ENCODE data around the gene ATP5ME. TPM values are rescaled to one million over a fixed set of nuclear protein-coding genes. Genes with fewer than 3 reads are reported as not detected.

The ATP5ME gene
- total and polyA plus RNA-seq, 2 donors from 2014 or later = 248 to 1,928 TPM

- Histone ChIP-seq H3K4me3 (ENCODE audit: low read length in 3 of 3) (no peak overlapping the region), H3K9me3 (ENCODE audit: control insufficient read depth in 2 of 3, insufficient read depth in 1 of 3, low read length in 3 of 3) (no peaks in the 10 kb centered on the region), H3K36me3 (ENCODE audit: control insufficient read depth in 2 of 3, insufficient read depth in 3 of 3, low read length in 3 of 3) (no peaks in the 10 kb centered on the region), H3K27ac (ENCODE audit: low read depth in 2 of 2, low read length in 2 of 2) (no peak overlapping the region), H3K9ac (ENCODE audit: low read length in 3 of 3) (no peak overlapping the region), H3K4me1 (ENCODE audit: control insufficient read depth in 2 of 3, insufficient read depth in 2 of 3, low read depth in 1 of 3, low read length in 3 of 3) (no peaks in the 10 kb centered on the region), H3K27me3 (ENCODE audit: control insufficient read depth, insufficient read depth, low read length) (no peaks in the 10 kb centered on the region)
- FAIRE-seq (no peak), DNase-seq (peak in 4 of 5 donors; percentile 50 to 68 (median 66))
- intact Hi-C loops (cut with DNase I) = no loop called here
- TF ChIP-seq, protein P1, sequence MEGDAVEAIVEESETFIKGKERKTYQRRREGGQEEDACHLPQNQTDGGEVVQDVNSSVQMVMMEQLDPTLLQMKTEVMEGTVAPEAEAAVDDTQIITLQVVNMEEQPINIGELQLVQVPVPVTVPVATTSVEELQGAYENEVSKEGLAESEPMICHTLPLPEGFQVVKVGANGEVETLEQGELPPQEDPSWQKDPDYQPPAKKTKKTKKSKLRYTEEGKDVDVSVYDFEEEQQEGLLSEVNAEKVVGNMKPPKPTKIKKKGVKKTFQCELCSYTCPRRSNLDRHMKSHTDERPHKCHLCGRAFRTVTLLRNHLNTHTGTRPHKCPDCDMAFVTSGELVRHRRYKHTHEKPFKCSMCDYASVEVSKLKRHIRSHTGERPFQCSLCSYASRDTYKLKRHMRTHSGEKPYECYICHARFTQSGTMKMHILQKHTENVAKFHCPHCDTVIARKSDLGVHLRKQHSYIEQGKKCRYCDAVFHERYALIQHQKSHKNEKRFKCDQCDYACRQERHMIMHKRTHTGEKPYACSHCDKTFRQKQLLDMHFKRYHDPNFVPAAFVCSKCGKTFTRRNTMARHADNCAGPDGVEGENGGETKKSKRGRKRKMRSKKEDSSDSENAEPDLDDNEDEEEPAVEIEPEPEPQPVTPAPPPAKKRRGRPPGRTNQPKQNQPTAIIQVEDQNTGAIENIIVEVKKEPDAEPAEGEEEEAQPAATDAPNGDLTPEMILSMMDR (IDR thresholded peaks at IDR 0.05; ENCODE audit: borderline replicate concordance, extremely low read depth, insufficient read depth) = no peak
These were observed 17.4 kb downstream of the ATP5ME start for GRCh38 chr4:656436-657337.

DNA sequence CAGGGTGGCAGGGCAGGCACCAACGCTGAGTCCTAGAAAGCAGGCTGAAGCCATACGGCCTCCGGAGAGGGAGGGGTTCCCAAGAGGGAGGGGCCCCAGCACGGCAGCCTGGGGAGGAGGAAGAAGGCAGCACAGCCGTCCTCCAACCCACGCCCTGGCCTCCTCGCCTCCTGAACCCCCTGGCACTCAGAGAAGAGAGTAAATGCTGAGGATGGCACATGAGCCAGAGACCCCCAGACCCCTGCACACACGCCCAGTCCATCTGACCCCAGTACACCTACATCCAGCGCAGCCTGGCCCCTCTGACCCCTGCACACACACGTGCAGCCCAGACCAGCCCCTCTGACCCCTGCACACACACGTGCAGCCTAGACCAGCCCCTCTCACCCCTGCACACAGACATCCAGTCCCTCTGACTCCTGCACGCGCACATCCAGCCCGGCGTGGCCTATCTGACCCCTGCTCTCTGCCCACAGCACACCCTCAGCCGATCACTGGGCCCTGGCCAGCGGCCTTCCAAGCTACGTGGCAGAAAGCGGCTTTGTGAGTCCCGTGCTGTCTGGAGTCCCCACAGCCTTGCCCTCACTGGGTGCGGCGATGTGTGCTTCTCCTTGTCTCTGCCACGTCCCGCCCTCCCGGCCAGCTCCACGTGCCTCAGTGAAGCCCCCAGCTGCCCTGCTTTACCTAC, 18.5 kb downstream of the ATP5ME start:
- H3K36me3 ChIP-seq (ENCODE audit: control insufficient read depth in 2 of 3, insufficient read depth in 3 of 3, low read length in 3 of 3) = no peaks in the 10 kb centered on the region
- DNase-seq = peak in 2 of 5 donors; percentile 49 to 53
- H3K4me1 ChIP-seq (ENCODE audit: control insufficient read depth in 2 of 3, insufficient read depth in 2 of 3, low read depth in 1 of 3, low read length in 3 of 3) = no peaks in the 10 kb centered on the region
- intact Hi-C loops (cut with DNase I) = no loop called here
- no peaks in the 10 kb centered on the region for H3K27me3 ChIP-seq (ENCODE audit: control insufficient read depth, insufficient read depth, low read length)
- no peaks in the 10 kb centered on the region for H3K9me3 ChIP-seq (ENCODE audit: control insufficient read depth in 2 of 3, insufficient read depth in 1 of 3, low read length in 3 of 3)
- H3K27ac ChIP-seq (ENCODE audit: low read depth in 2 of 2, low read length in 2 of 2) = no peak overlapping the region
- FAIRE-seq = no peak
- no peak overlapping the region for H3K4me3 ChIP-seq (ENCODE audit: low read length in 3 of 3)
- TF ChIP-seq, protein P1 (IDR thresholded peaks at IDR 0.05; ENCODE audit: borderline replicate concordance, extremely low read depth, insufficient read depth) = no peak
- H3K9ac ChIP-seq (ENCODE audit: low read length in 3 of 3) = no peak overlapping the region

DNA sequence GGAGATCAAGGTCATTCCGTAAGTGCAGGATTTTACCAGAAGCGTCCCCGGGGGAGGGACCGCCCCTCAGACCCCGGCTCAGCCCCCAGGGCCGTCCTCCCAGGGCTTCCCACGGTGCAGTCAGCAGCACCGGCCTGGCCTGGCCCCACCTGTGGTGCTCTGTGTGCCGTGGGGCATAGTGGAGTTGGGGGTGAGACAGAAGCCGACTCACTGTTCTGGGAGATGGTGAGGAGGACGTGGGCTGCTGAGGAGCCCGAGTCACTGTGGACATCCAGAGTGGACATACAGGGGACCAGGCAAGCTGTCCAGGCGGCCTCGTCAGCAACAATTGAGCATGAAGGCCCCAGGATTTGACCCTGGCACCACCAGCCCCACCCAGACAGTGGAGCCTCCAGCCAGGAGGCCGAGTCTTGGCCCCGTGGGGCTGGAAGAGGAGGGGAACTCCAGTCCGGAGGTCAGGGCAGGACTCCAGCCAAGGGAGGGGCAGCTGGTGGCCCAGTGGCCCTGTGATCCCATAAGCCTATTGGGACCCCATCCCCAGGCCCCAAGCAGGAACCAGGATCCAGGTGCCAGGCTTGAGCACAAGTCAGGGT, 19.1 kb downstream of the ATP5ME start:
- Histone ChIP-seq H3K27ac (ENCODE audit: low read depth in 2 of 2, low read length in 2 of 2) (no peak overlapping the region), H3K27me3 (ENCODE audit: control insufficient read depth, insufficient read depth, low read length) (no peaks in the 10 kb centered on the region), H3K9ac (ENCODE audit: low read length in 3 of 3) (no peak overlapping the region), H3K9me3 (ENCODE audit: control insufficient read depth in 2 of 3, insufficient read depth in 1 of 3, low read length in 3 of 3) (no peaks in the 10 kb centered on the region), H3K4me3 (ENCODE audit: low read length in 3 of 3) (no peak overlapping the region), H3K36me3 (ENCODE audit: control insufficient read depth in 2 of 3, insufficient read depth in 3 of 3, low read length in 3 of 3) (no peaks in the 10 kb centered on the region), H3K4me1 (ENCODE audit: control insufficient read depth in 2 of 3, insufficient read depth in 2 of 3, low read depth in 1 of 3, low read length in 3 of 3) (no peaks in the 10 kb centered on the region)
- TF ChIP-seq, protein P1 (IDR thresholded peaks at IDR 0.05; ENCODE audit: borderline replicate concordance, extremely low read depth, insufficient read depth) = no peak
- DNase-seq (peak in 2 of 5 donors; percentile 35 to 48), FAIRE-seq (no peak)
- intact Hi-C loops (cut with DNase I) = no loop called here

All from kidney (tissue), 14 donors.